GM18909 (cell line): Measurements from ENCODE around the gene NTNG2.

Experiments
- ATAC-seq: cut with Tn5 transposase; IDR thresholded peaks from one replicate; pipeline ENCODE4 v1.9.1; 2021; ENCODE audit warnings: mild to moderate bottlenecking; ENCODE audit not compliant: unreplicated experiment, poor library complexity

Gene NTNG2

GRCh38 chr9:132197856-132198550, 36.1 kb downstream of the NTNG2 start:
- no peak for ATAC-seq

- no peak for ATAC-seq
Observed at GRCh38 chr9:132199056-132199455, 37.2 kb downstream of the NTNG2 start.

GRCh38 chr9:132200706-132201105, 38.8 kb downstream of the NTNG2 start:
- ATAC-seq = no peak

GRCh38 chr9:132201139-132201538, 39.3 kb downstream of the NTNG2 start:
- ATAC-seq = no peak

- ATAC-seq = no peak
Observed at GRCh38 chr9:132201780-132202703, 40.2 kb downstream of the NTNG2 start.

GRCh38 chr9:132204883-132205282, 43.0 kb downstream of the NTNG2 start:
- ATAC-seq = no peak

- no peak for ATAC-seq
Observed at GRCh38 chr9:132207215-132207614, 45.4 kb downstream of the NTNG2 start.

- ATAC-seq = no peak
Observed at GRCh38 chr9:132207839-132208615, 46.2 kb downstream of the NTNG2 start.

- ATAC-seq = no peak
Observed at GRCh38 chr9:132209228-132209627, 47.4 kb downstream of the NTNG2 start.

- ATAC-seq = no peak
Observed at GRCh38 chr9:132210472-132211145, 48.8 kb downstream of the NTNG2 start.

GRCh38 chr9:132211570-132211969, 49.7 kb downstream of the NTNG2 start:
- ATAC-seq = no peak

GRCh38 chr9:132214027-132214622, 52.3 kb downstream of the NTNG2 start:
- ATAC-seq = no peak

GRCh38 chr9:132216861-132217619, 55.2 kb downstream of the NTNG2 start:
- no peak for ATAC-seq

GRCh38 chr9:132218208-132218607, 56.4 kb downstream of the NTNG2 start:
- ATAC-seq = no peak

- ATAC-seq = no peak
Observed at GRCh38 chr9:132221941-132222340, 60.1 kb downstream of the NTNG2 start.

- ATAC-seq = no peak
Observed at GRCh38 chr9:132224645-132225044, 62.8 kb downstream of the NTNG2 start.

- no peak for ATAC-seq
Observed at GRCh38 chr9:132226571-132227430, 64.9 kb downstream of the NTNG2 start.

- ATAC-seq = no peak
Observed at GRCh38 chr9:132228062-132228461, 66.2 kb downstream of the NTNG2 start.
